Activated CD4-positive, alpha-beta T cell treated with anti-CD3 and anti-CD28 coated beads, Interleukin-2, amount 10 ng/mL, durations not matched to agents 24 days and 14 days (primary cell): ENCODE measurements around the gene DLX2. TPM values are rescaled to one million over a fixed set of nuclear protein-coding genes. Genes with fewer than 3 reads are reported as not detected.
"Not testable (repeated sequence)": the region's sequence is repeated elsewhere in the genome, so short reads cannot be mapped to it uniquely, and the experiment has no call there.

Source experiments
- DNase-seq: peaks from one replicate; pipeline ENCODE4 v3.0.0; 2022
- H3K27ac Mint-ChIP-seq: one replicate; pipeline ENCODE4 v1.8.0; 2022; ENCODE audit warnings: mild to moderate bottlenecking, mixed read lengths
- H3K27me3 Mint-ChIP-seq: one replicate; pipeline ENCODE4 v1.8.0; 2022; ENCODE audit warnings: mixed read lengths
- H3K36me3 Mint-ChIP-seq: one replicate; pipeline ENCODE4 v1.8.0; 2022; ENCODE audit warnings: low read depth, mild to moderate bottlenecking, mixed read lengths
- H3K4me1 Mint-ChIP-seq: one replicate; pipeline ENCODE4 v1.8.0; 2021; ENCODE audit warnings: mixed read lengths
- H3K4me3 Mint-ChIP-seq: one replicate; pipeline ENCODE4 v1.8.0; 2022; ENCODE audit warnings: mild to moderate bottlenecking, moderate library complexity, mixed read lengths
- H3K9me3 Mint-ChIP-seq: one replicate; pipeline ENCODE4 v1.8.0; 2021; ENCODE audit warnings: mixed read lengths
- intact Hi-C: fragments of 100-400 bp; cut with micrococcal nuclease; formaldehyde crosslinking; loops from one replicate; pipeline ENCODE4 v1.15.1; 2023
- total RNA-seq: library from RNA; stranded (reverse); gene quantifications from 2 replicates; pipeline ENCODE4 v1.2.3, GENCODE V29; 2022

Gene DLX2
- total RNA-seq, 1 donor from 2014 or later = 0.26 TPM

DNA sequence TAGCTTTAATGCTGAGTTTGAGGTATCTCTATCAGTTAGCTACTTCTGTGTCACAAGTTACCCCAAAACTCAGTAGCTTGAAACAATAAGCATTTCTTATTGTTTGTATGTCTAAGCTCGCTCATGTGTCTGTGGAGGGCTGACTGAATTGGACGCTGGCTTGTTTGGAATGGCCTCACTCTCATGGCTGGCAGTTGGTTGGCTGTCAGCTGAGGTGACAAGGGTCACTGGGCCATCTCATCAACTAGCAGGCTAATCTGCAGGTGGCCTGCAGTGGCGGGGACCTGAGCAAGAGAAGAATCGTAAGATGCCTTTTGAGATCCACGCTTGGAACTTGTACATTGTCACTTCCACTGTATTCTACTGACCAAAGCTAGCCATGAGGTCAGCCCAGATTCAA is 13.4 kb upstream of the DLX2 start:
- no peaks in the 10 kb centered on the region for H3K9me3 Mint-ChIP-seq
- H3K36me3 Mint-ChIP-seq = no peaks in the 10 kb centered on the region
- no peak for DNase-seq
- peaks cover 28% of the 10 kb centered on the region for H3K27me3 Mint-ChIP-seq
- no peak overlapping the region for H3K27ac Mint-ChIP-seq
- H3K4me1 Mint-ChIP-seq = no peaks in the 10 kb centered on the region
- intact Hi-C loops = no loop called here
- no peak overlapping the region for H3K4me3 Mint-ChIP-seq

DNA sequence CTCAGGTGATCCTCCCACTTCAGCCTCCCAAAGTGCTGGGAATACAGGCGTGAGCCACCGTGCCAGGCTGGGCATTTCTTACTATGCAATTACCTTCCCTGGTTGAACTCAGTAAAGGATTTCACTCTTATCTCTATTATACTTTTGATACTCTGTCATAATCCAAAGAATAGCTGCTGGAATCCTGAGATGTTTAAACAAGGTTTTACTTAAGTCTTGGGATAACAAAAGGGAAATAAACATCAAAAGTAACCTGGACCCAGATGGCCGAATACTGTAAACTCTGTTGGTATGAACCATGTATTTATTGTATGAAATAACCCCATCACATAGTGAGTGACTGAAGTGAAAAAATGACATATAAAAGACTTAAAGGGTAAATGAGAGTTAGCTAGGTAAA is 11.9 kb upstream of the DLX2 start:
- Mint-ChIP-seq H3K36me3 (no peaks in the 10 kb centered on the region), H3K27me3 (peaks cover 33% of the 10 kb centered on the region), H3K27ac (no peak overlapping the region), H3K4me3 (no peak overlapping the region), H3K4me1 (no peaks in the 10 kb centered on the region), H3K9me3 (no peaks in the 10 kb centered on the region)
- no peak for DNase-seq
- intact Hi-C loops = loop anchor here (5.0 kb wide), 1 partner anchor 37 kb away; no protein-coding TSS in a partner anchor

DNA sequence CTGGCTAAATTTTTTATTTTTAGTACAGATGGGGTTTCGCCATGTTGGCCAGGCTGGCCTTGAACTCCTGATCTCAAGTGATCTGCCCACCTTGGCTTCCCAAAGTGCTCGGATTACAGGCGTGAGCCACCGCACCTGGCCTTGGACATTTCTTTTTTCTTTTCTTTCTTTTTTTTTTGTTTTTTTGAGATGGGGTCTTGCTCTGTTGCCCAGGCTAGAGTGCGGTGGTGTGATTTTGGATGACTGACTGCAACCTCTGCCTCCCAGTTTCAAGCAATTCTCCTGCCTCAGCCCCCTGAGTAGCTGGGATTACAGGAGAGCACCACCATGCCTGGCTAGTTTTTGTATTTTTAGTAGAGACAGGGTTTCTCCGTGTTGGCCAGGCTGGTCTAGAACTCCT is 11.5 kb upstream of the DLX2 start:
- H3K27me3 Mint-ChIP-seq = peaks cover 36% of the 10 kb centered on the region
- H3K36me3 Mint-ChIP-seq, H3K4me1 Mint-ChIP-seq, H3K9me3 Mint-ChIP-seq, H3K27ac Mint-ChIP-seq, DNase-seq, H3K4me3 Mint-ChIP-seq: not testable (repeated sequence)
- intact Hi-C loops = loop anchor here (5.0 kb wide), 1 partner anchor 37 kb away; no protein-coding TSS in a partner anchor

DNA sequence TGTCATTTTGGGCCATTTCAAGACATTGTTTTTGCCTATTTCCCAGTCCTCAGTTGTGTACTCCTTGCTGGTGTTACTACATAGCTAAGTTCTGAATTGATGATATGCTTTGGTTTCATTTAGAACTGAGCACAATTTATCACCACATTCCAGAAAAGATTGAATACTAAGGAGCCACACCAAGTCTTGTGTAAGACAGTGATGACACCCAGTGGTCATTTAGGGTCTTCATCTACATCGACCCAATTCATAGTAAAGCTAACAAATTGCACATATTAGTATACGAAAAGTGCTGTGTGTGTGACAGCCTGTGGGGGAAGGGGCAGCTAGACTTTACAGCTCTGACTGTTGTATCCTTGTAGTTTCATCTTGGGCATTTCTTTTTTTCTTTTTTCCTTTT is 10.9 kb upstream of the DLX2 start:
- Mint-ChIP-seq H3K27ac (no peak overlapping the region), H3K27me3 (peaks cover 37% of the 10 kb centered on the region), H3K9me3 (no peaks in the 10 kb centered on the region), H3K4me1 (no peaks in the 10 kb centered on the region), H3K4me3 (no peak overlapping the region), H3K36me3 (no peaks in the 10 kb centered on the region)
- DNase-seq = no peak
- intact Hi-C loops = loop anchor here (5.0 kb wide), 1 partner anchor 36 kb away; no protein-coding TSS in a partner anchor

DNA sequence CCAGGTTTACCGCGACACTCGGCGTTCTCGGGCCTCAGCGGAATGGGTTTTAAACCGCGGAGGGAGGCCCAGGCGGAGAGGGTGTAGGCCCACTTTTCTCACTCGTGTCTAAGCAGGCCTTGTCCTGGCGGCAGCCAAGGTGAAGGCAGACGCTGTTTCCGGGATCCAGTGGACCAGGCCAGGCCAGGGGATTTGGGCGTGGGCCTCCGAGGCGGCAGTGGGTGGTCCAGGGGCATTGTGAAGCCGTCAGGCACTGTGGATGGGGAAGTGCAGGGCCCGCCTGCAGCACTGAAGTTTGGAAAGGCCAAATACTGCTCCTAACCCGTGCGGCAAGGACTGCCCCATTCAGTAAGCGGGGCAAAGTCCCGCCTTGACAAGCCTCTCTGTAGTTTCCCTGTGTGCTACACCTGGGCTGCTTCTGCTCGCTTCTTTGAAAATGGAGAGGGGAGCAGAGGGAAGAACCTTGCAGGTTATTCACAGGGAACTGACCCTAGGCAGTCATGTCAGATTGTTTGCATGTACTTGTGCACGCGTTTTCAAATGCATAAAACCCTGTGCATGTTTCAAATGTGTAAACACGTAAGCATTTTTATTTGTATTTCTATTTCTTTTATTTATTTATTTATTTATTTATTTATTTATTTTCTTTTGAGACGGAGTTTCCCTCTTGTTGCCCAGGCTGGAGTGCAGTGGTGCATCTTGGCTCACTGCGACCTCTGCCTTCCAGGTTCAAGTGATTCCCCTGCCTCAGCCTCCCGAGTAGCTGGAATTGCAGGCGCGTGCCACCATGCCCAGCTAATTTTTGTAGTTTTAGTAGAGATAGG is 7.5 kb upstream of the DLX2 start:
- no peaks in the 10 kb centered on the region for H3K36me3 Mint-ChIP-seq
- H3K4me1 Mint-ChIP-seq = peaks cover 10% of the 10 kb centered on the region
- no peak for DNase-seq
- no peak overlapping the region for H3K27ac Mint-ChIP-seq
- intact Hi-C loops = loop anchor here (5.0 to 10.0 kb wide), 2 partner anchors 33 to 295 kb away; no protein-coding TSS in a partner anchor
- no peak overlapping the region for H3K4me3 Mint-ChIP-seq
- H3K27me3 Mint-ChIP-seq = peaks cover 61% of the 10 kb centered on the region
- H3K9me3 Mint-ChIP-seq = no peaks in the 10 kb centered on the region

DNA sequence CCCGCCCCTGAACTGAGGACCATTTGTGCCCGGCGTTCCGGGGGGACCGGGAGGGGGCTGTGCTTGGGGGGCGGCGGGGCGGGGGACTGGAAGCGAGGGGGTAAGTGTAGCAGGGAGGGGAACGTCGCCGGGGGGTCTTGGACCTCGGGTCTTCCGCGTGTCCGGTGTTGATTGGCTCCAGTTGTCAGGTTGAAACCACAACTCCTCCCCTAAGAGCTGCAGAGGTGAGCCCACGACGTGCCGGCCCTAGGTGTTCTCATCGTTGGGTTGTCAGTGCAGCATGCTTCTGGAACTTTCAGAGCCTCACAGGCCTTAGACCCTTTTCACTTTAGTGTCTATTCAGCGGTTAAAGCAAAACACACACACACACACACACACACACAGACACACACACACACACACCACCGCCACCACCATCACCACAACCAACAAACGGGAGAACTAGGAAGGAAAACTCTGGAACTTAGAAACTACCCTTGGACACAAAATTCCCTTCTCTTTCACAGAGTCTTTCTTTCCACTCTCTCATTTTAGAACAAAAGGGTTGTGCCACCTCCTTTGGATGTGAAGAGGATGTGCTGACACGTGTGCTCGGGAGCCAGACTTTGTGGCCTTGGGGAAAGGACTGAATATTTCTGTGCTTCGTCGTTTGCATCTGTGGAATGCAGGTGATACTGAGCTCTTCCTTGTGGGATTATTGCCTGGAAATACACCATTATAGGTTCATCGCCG is 6.7 kb upstream of the DLX2 start:
- no peaks in the 10 kb centered on the region for H3K9me3 Mint-ChIP-seq
- DNase-seq = no peak
- H3K4me1 Mint-ChIP-seq = peaks cover 12% of the 10 kb centered on the region
- H3K36me3 Mint-ChIP-seq = no peaks in the 10 kb centered on the region
- no peak overlapping the region for H3K4me3 Mint-ChIP-seq
- H3K27ac Mint-ChIP-seq = no peak overlapping the region
- peaks cover 63% of the 10 kb centered on the region for H3K27me3 Mint-ChIP-seq
- intact Hi-C loops = loop anchor here (10.0 kb wide), 1 partner anchor 295 kb away; no protein-coding TSS in a partner anchor

DNA sequence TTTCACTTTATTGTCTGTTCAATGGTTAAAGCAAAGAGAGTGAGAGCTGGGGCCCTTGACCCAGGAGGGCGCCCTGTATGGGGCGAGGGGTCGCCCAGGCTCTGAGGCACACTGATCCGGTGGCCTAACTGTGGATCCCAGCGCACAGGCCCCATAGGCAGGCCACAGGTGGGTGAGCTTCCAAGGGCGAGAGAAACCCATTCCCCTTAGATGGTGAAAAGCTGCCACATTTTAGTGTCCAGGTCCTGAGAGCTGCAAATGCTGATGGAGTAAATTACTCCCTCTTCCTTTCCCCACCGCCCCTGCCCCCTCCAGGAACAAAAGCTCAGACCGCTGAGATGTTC is 5.9 kb upstream of the DLX2 start:
- Mint-ChIP-seq H3K4me3 (no peak overlapping the region), H3K4me1 (peaks cover 20% of the 10 kb centered on the region), H3K27ac (no peak overlapping the region), H3K9me3 (no peaks in the 10 kb centered on the region), H3K27me3 (peaks cover 68% of the 10 kb centered on the region), H3K36me3 (no peaks in the 10 kb centered on the region)
- intact Hi-C loops = loop anchor here (10.0 kb wide), 1 partner anchor 294 kb away; no protein-coding TSS in a partner anchor
- no peak for DNase-seq

DNA sequence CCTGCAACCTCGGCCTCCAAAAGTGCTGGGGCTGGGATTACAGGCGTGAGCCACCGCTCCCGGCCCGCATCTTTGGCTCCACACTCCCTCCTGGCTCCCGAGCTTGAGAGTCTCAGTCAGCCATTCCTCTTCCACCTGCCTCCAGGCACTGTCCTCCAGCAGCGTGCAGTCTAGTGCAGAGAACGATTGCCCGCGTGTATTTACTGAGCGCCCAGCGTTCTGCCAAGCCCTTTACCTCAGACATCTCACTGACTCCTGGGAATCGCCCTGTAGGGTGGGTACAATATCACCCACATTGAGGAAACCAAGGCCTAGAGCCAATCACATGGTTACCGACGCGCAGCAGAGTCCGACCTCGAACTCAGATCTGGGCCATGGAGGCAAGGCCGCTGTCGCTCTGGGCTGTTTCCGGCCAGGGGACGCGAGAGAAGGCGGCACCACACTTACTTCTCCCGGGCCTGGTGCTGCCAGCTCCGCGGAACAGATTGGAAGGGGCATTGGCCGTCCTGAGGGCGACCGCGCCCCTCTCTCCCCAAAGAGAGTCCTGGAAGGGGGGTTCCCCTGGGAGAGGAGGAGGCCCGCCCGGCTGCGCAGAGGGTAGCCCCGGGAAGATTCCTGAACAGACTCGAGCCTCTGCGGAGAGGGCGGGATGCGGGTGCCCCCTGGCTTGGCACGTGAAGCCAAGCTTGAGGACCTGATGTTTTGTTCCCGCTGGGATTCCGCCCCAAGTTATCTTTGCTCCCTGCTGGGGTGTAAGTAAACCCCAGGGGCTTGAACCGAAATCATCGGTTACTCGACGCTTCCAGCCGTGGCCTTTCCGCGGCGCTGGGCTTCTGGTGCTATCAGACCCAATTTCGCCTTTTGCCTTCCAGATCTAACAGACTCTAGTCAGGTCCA is 5.2 kb upstream of the DLX2 start:
- H3K36me3 Mint-ChIP-seq = no peaks in the 10 kb centered on the region
- H3K4me3 Mint-ChIP-seq = peak overlapping the region; percentile 12
- peaks cover 71% of the 10 kb centered on the region for H3K27me3 Mint-ChIP-seq
- intact Hi-C loops = loop anchor here (10.0 kb wide), 1 partner anchor 293 kb away; no protein-coding TSS in a partner anchor
- no peaks in the 10 kb centered on the region for H3K9me3 Mint-ChIP-seq
- H3K4me1 Mint-ChIP-seq = peaks cover 23% of the 10 kb centered on the region
- DNase-seq = peak; percentile 58
- no peak overlapping the region for H3K27ac Mint-ChIP-seq

DNA sequence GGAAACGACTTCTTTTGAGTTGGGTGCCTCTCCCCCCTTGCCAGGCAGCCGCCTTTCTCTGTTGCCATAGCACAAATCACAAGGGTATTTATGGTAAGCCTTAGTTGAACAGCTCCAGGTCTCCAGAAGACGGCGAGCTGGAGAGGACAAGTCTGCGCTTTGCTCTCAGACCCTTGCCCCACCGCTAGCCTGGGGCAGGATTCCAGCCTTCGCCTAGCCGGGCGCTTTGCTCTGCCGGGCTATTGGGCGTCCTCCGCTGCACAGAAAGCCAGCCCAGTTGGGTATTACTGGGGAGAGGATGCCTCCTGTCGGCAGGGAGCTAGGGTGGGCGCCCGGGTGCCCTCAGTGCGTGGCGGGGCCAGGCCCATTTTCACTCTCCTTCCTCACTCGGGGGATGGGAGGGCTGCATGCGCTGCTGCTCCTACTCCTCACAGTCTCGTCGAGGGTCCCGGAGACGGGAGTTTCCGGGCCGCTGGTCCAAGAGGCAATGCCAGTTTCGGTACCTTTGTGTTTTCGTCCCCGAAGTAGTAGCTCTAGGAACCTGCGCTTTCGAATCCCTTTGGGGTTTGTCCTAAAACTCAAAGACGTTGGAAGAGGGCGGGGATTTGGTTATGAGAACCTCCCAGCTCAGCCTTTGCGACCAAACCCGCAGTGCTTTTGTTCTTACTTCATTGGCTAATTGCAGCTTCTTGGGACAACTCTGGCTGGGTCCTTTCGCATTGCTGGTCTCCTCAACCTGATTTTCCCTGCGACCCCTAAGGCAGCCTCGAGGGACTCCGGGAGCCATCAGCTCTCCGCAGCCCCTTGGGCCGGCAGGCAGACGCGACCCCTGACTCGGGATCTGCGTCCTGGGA is 3.6 kb upstream of the DLX2 start:
- H3K27ac Mint-ChIP-seq = no peak overlapping the region
- peak; percentile 79 for DNase-seq
- H3K4me3 Mint-ChIP-seq = peak overlapping the region; percentile 71
- no peaks in the 10 kb centered on the region for H3K36me3 Mint-ChIP-seq
- peaks cover 77% of the 10 kb centered on the region for H3K27me3 Mint-ChIP-seq
- intact Hi-C loops = loop anchor here (10.0 kb wide), 1 partner anchor 292 kb away; no protein-coding TSS in a partner anchor
- peaks cover 34% of the 10 kb centered on the region for H3K4me1 Mint-ChIP-seq
- no peaks in the 10 kb centered on the region for H3K9me3 Mint-ChIP-seq

DNA sequence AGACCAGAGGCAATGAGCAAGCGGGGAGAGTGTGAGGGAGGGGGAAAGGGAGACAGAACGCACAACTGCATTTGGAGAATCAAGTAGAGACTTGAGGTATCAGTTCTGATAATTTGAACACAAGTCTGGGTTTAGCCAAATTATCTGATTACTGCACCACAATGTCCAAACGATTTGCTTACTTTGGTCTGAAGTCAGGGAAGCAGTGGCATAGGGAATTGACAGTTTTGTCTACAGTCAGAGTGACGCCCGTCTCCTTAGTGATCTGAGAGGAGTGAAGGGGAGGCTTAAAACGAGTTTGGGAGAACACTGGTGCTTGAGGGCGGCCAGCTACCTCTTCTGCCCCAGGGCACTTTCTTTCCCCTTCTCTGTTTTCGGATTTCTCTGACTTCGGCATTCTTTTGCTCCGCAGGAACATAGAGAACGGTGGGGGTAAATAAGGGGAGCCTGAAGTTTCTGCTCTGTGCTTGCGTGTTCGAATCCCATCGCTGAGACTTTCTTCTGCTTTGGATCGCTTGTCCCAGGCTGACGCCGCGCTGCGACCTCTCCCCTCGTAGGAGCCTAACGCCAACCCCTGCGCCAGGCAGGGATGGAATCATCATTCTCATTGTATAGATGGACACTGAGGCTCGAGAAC is 2.9 kb upstream of the DLX2 start:
- peaks cover 83% of the 10 kb centered on the region for H3K27me3 Mint-ChIP-seq
- H3K4me3 Mint-ChIP-seq = peak overlapping the region; percentile 71
- H3K4me1 Mint-ChIP-seq = peaks cover 36% of the 10 kb centered on the region
- no peak overlapping the region for H3K27ac Mint-ChIP-seq
- intact Hi-C loops = loop anchor here (10.0 kb wide), 1 partner anchor 291 kb away; no protein-coding TSS in a partner anchor
- H3K9me3 Mint-ChIP-seq = no peaks in the 10 kb centered on the region
- peak; percentile 59 for DNase-seq
- no peaks in the 10 kb centered on the region for H3K36me3 Mint-ChIP-seq

DNA sequence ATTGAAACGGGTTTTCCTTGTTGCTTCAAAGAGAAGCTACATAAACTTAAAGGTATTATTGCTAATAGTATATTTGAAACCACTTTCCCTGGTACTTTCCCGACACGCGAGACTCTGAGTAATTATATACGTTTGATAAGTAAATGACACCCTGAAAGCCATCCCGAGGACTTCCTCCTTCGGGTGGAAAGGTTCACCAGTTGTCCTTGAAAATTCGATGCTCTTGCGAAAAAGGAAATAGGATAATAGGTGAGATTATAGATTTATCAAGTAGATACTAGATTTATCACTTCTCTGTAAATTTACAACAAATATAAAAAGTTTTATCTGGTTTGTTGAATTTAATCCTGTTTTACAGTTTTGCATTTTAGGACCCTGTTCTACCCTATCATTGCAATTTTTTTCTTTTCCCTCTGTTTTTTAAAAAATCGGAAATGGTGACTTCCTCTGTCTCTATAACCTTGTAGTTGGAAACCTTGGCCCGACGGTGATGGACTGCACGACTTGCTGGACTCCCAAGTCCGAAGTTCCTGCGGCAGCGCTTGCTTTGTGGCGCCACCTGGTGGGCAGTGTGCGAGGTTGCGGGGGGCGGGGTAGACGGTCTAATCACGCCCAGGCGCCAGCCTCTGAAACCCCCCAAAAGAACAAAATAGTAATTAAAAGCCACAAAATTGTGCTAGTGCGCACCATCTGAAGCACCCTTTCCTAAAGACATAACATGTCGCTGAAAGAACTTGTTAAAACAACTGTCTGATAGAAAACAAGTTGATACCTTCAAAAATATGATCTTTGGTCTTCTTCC is 972 bp upstream of the DLX2 start:
- Mint-ChIP-seq H3K9me3 (peaks cover under 1% of the 10 kb centered on the region), H3K4me1 (peaks cover 38% of the 10 kb centered on the region), H3K4me3 (peak overlapping the region; percentile 85), H3K36me3 (peaks cover 1% of the 10 kb centered on the region), H3K27me3 (peaks cover 78% of the 10 kb centered on the region), H3K27ac (peak overlapping the region; percentile 84)
- peak; percentile 92 for DNase-seq
- intact Hi-C loops = loop anchor here (1.0 to 10.0 kb wide), 4 partner anchors 289 to 506 kb away; no protein-coding TSS in a partner anchor
